HG03442 (cell line): ENCODE measurements around the gene SLN.
"Not testable (repeated sequence)": the region's sequence is repeated elsewhere in the genome, so short reads cannot be mapped to it uniquely, and the experiment has no call there.

Experiments used
- ATAC-seq: cut with Tn5 transposase; IDR thresholded peaks from one replicate; pipeline ENCODE4 v1.9.1; 2021; ENCODE audit warnings: mild to moderate bottlenecking, moderate library complexity; ENCODE audit not compliant: unreplicated experiment

SLN gene

GRCh38 chr11:107711861-107712755 is at the start of gene SLN:
TSS of gene SLN (minus strand) at chr11:107712056.
- no peak for ATAC-seq

GRCh38 chr11:107758719-107759355 is 47.0 kb upstream of the SLN start:
- ATAC-seq: not testable (repeated sequence)

GRCh38 chr11:107757661-107758060 is 45.8 kb upstream of the SLN start:
- no peak for ATAC-seq

GRCh38 chr11:107756553-107756952 is 44.7 kb upstream of the SLN start:
- ATAC-seq: no peak

- no peak for ATAC-seq
These were observed 41.3 kb upstream of the SLN start for GRCh38 chr11:107752949-107753822.

GRCh38 chr11:107752508-107752907 is 40.7 kb upstream of the SLN start:
- no peak for ATAC-seq

GRCh38 chr11:107751082-107751481 is 39.2 kb upstream of the SLN start:
- ATAC-seq: no peak

GRCh38 chr11:107750313-107750712 is 38.5 kb upstream of the SLN start:
- ATAC-seq: no peak

- ATAC-seq: no peak
These were observed 35.8 kb upstream of the SLN start for GRCh38 chr11:107747622-107748021.

- ATAC-seq: no peak
These were observed 32.9 kb upstream of the SLN start for GRCh38 chr11:107744736-107745135.

GRCh38 chr11:107743191-107743590 is 31.3 kb upstream of the SLN start:
- ATAC-seq: no peak

GRCh38 chr11:107741044-107741823 is 29.4 kb upstream of the SLN start:
- ATAC-seq: peak; percentile 98

- no peak for ATAC-seq
These were observed 28.4 kb upstream of the SLN start for GRCh38 chr11:107740271-107740670.

GRCh38 chr11:107736546-107736945 is 24.7 kb upstream of the SLN start:
- ATAC-seq: no peak

- no peak for ATAC-seq
These were observed 21.7 kb upstream of the SLN start for GRCh38 chr11:107733518-107733917.

- ATAC-seq: peak; percentile 17
These were observed 20.8 kb upstream of the SLN start for GRCh38 chr11:107732689-107733051.

GRCh38 chr11:107731941-107732688 is 20.3 kb upstream of the SLN start:
- peak; percentile 94 for ATAC-seq

- no peak for ATAC-seq
These were observed 10.8 kb upstream of the SLN start for GRCh38 chr11:107722662-107723061.

- ATAC-seq: no peak
These were observed 9.4 kb upstream of the SLN start for GRCh38 chr11:107721207-107721606.

- no peak for ATAC-seq
These were observed 8.5 kb upstream of the SLN start for GRCh38 chr11:107720303-107720774.
